WTC11 (cell line): ENCODE data around the gene INMT. TPM values are rescaled to one million over a fixed set of nuclear protein-coding genes. Genes with fewer than 3 reads are reported as not detected.

ENCODE experiments used
- ATAC-seq: fragments of 200-7000 bp; cut with Tn5 transposase; 2 replicates; pipeline ENCODE4 v1.10.0; 2021; ENCODE audit warnings: mild to moderate bottlenecking, moderate library complexity
- CTCF ChIA-PET: fragments of 300-600 bp; sonication (Branson Sonifier 250); formaldehyde crosslinking; loops from one replicate; lab custom pipeline; 2021; ENCODE audit warnings: antibody characterized with exemption; lab: Charles Lee
- POLR2A ChIA-PET: fragments of 350-600 bp; sonication (Branson Sonifier 250); formaldehyde crosslinking; loops from one replicate; lab custom pipeline; 2021; ENCODE audit warnings: antibody characterized with exemption; lab: Charles Lee
- DNase-seq: peaks from one replicate; pipeline ENCODE4 v3.0.0; 2021; ENCODE audit warnings: low spot score
- H3K27ac Mint-ChIP-seq: 2 replicates; pipeline ENCODE4 v1.8.0; 2021; ENCODE audit warnings: mixed read lengths
- H3K27me3 Mint-ChIP-seq: 2 replicates; pipeline ENCODE4 v1.8.0; 2021; ENCODE audit warnings: low read depth, mild to moderate bottlenecking, moderate library complexity, mixed read lengths
- H3K36me3 Mint-ChIP-seq: 2 replicates; pipeline ENCODE4 v1.8.0; 2021; ENCODE audit warnings: mixed read lengths
- H3K4me1 Mint-ChIP-seq: 2 replicates; pipeline ENCODE4 v1.8.0; 2022; ENCODE audit warnings: mixed read lengths
- H3K4me3 Mint-ChIP-seq: 2 replicates; pipeline ENCODE4 v1.8.0; 2021; ENCODE audit warnings: mild to moderate bottlenecking, moderate library complexity, mixed read lengths
- H3K9me3 Mint-ChIP-seq: 2 replicates; pipeline ENCODE4 v1.8.0; 2021; ENCODE audit warnings: mixed read lengths
- CREB1 ChIP-seq: sonication (generic); formaldehyde crosslinking; IDR thresholded peaks from 2 replicates; pipeline ENCODE4 v1.8.0; 2023; ENCODE audit warnings: mild to moderate bottlenecking, missing genetic modification reagents
- GABPB1 ChIP-seq: sonication (generic); formaldehyde crosslinking; IDR thresholded peaks from 2 replicates; pipeline ENCODE4 v1.8.1; 2023; ENCODE audit warnings: mild to moderate bottlenecking, missing genetic modification reagents
- JAZF1 ChIP-seq: fragments of 250-450 bp; sonication (Bioruptor Pico); IDR thresholded peaks from 2 replicates; pipeline ENCODE4 v1.9.0; 2021; ENCODE audit warnings: moderate library complexity, mild to moderate bottlenecking, inconsistent platforms
- KAT7 ChIP-seq: sonication (generic); formaldehyde crosslinking; IDR thresholded peaks from 2 replicates; pipeline ENCODE4 v1.8.1; 2023; ENCODE audit warnings: missing genetic modification reagents, mild to moderate bottlenecking, borderline replicate concordance
- MXD4 ChIP-seq: fragments of 250-450 bp; sonication (Bioruptor Pico); IDR thresholded peaks from 2 replicates; pipeline ENCODE4 v1.8.0; 2021; ENCODE audit warnings: mild to moderate bottlenecking, moderate library complexity, borderline replicate concordance
- NFE2L1 ChIP-seq: sonication (generic); formaldehyde crosslinking; IDR thresholded peaks from 2 replicates; pipeline ENCODE4 v1.8.1; 2023; ENCODE audit warnings: missing genetic modification reagents
- NR2C2 ChIP-seq: sonication (generic); formaldehyde crosslinking; IDR thresholded peaks from 2 replicates; pipeline ENCODE4 v1.8.0; 2022; ENCODE audit warnings: mild to moderate bottlenecking, missing genetic modification reagents
- NR3C1 ChIP-seq: sonication (generic); formaldehyde crosslinking; conservative IDR thresholded peaks from 2 replicates; pipeline ENCODE4 v1.8.1; 2023; ENCODE audit warnings: low read depth, mild to moderate bottlenecking, missing genetic modification reagents
- TEAD1 ChIP-seq: sonication (generic); formaldehyde crosslinking; IDR thresholded peaks from 2 replicates; pipeline ENCODE4 v1.8.0; 2022; ENCODE audit warnings: mild to moderate bottlenecking, missing genetic modification reagents
- TEAD4 ChIP-seq: sonication (generic); formaldehyde crosslinking; IDR thresholded peaks from 2 replicates; pipeline ENCODE4 v1.8.0; 2022; ENCODE audit warnings: mild to moderate bottlenecking, missing genetic modification reagents
- ZNF219 ChIP-seq: sonication (generic); formaldehyde crosslinking; IDR thresholded peaks from 2 replicates; pipeline ENCODE4 v1.8.0; 2023; ENCODE audit warnings: missing genetic modification reagents, mild to moderate bottlenecking, borderline replicate concordance
- ZNF317 ChIP-seq: sonication (generic); formaldehyde crosslinking; IDR thresholded peaks from 2 replicates; pipeline ENCODE4 v1.8.1; 2023; ENCODE audit warnings: low read depth, mild to moderate bottlenecking, moderate library complexity, missing genetic modification reagents, borderline replicate concordance
- total RNA-seq: library from RNA; stranded (reverse); gene quantifications from 3 replicates; pipeline ENCODE4 v1.2.3, GENCODE V29; 2021
- TF ChIP-seq, protein P1 (sequence below): sonication (generic); formaldehyde crosslinking; IDR thresholded peaks from 2 replicates; pipeline ENCODE4 v1.8.0; 2023; ENCODE audit warnings: missing genetic modification reagents, mild to moderate bottlenecking, borderline replicate concordance
- TF ChIP-seq, protein P2 (sequence below): sonication (generic); formaldehyde crosslinking; IDR thresholded peaks from 2 replicates; pipeline ENCODE4 v1.8.1; 2022; ENCODE audit warnings: low read depth, missing genetic modification reagents, borderline replicate concordance
- TF ChIP-seq, protein P3 (sequence below): sonication (generic); formaldehyde crosslinking; conservative IDR thresholded peaks from 2 replicates; pipeline ENCODE4 v1.8.1; 2022; ENCODE audit warnings: mild to moderate bottlenecking, missing genetic modification reagents
- TF ChIP-seq, protein P4 (sequence below): sonication (generic); formaldehyde crosslinking; IDR thresholded peaks from 2 replicates; pipeline ENCODE4 v1.8.1; 2023; ENCODE audit warnings: mild to moderate bottlenecking, missing genetic modification reagents
- TF ChIP-seq, protein P5 (sequence below): sonication (generic); formaldehyde crosslinking; IDR thresholded peaks from 2 replicates; pipeline ENCODE4 v1.8.1; 2022; ENCODE audit warnings: mild to moderate bottlenecking, missing genetic modification reagents, moderate library complexity, borderline replicate concordance

INMT gene
- total RNA-seq, 1 experiment from 2014 or later = 3.5 TPM

DNA sequence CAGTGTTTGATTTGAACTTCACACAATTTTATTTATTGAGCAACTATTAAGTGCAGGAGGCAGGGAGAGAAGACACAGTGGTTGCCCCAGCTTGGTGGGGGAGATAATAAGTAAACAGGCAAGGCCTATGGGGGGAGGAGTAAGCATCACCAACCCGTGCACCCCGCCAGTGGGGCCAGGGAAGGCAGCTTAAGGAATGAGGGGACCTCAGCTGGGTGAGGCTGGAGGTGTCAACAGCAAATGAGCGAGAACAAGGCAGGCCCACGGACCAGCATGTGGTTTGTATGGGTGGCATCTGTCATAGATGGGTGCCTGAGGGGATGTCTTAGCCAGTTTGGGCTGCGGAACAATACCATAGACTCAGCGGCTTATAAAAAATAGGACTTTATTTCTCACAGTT lies 45.6 kb upstream of the INMT start:
- POLR2A ChIA-PET = no interaction called here
- Mint-ChIP-seq H3K4me3 (no peak overlapping the region), H3K27me3 (peaks cover 5% of the 10 kb centered on the region), H3K4me1 (peaks cover 9% of the 10 kb centered on the region; the same call in 1 of the 2 replicates), H3K36me3 (no peaks in the 10 kb centered on the region), H3K27ac (no peak overlapping the region), H3K9me3 (no peaks in the 10 kb centered on the region)
- TF ChIP-seq NR3C1 (no peak), NFE2L1 (CRISPR knock-in tag) (no peak), NR2C2 (CRISPR knock-in tag) (no peak), KAT7 (no peak), ZNF219 (CRISPR knock-in tag) (no peak), TEAD1 (CRISPR knock-in tag) (no peak)
- TF ChIP-seq, protein P1, sequence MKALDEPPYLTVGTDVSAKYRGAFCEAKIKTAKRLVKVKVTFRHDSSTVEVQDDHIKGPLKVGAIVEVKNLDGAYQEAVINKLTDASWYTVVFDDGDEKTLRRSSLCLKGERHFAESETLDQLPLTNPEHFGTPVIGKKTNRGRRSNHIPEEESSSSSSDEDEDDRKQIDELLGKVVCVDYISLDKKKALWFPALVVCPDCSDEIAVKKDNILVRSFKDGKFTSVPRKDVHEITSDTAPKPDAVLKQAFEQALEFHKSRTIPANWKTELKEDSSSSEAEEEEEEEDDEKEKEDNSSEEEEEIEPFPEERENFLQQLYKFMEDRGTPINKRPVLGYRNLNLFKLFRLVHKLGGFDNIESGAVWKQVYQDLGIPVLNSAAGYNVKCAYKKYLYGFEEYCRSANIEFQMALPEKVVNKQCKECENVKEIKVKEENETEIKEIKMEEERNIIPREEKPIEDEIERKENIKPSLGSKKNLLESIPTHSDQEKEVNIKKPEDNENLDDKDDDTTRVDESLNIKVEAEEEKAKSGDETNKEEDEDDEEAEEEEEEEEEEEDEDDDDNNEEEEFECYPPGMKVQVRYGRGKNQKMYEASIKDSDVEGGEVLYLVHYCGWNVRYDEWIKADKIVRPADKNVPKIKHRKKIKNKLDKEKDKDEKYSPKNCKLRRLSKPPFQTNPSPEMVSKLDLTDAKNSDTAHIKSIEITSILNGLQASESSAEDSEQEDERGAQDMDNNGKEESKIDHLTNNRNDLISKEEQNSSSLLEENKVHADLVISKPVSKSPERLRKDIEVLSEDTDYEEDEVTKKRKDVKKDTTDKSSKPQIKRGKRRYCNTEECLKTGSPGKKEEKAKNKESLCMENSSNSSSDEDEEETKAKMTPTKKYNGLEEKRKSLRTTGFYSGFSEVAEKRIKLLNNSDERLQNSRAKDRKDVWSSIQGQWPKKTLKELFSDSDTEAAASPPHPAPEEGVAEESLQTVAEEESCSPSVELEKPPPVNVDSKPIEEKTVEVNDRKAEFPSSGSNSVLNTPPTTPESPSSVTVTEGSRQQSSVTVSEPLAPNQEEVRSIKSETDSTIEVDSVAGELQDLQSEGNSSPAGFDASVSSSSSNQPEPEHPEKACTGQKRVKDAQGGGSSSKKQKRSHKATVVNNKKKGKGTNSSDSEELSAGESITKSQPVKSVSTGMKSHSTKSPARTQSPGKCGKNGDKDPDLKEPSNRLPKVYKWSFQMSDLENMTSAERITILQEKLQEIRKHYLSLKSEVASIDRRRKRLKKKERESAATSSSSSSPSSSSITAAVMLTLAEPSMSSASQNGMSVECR = no peak
- TF ChIP-seq, protein P2, sequence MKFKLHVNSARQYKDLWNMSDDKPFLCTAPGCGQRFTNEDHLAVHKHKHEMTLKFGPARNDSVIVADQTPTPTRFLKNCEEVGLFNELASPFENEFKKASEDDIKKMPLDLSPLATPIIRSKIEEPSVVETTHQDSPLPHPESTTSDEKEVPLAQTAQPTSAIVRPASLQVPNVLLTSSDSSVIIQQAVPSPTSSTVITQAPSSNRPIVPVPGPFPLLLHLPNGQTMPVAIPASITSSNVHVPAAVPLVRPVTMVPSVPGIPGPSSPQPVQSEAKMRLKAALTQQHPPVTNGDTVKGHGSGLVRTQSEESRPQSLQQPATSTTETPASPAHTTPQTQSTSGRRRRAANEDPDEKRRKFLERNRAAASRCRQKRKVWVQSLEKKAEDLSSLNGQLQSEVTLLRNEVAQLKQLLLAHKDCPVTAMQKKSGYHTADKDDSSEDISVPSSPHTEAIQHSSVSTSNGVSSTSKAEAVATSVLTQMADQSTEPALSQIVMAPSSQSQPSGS (CRISPR knock-in tag) = no peak
- TF ChIP-seq, protein P3, sequence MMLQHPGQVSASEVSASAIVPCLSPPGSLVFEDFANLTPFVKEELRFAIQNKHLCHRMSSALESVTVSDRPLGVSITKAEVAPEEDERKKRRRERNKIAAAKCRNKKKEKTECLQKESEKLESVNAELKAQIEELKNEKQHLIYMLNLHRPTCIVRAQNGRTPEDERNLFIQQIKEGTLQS (CRISPR knock-in tag) = no peak
- TF ChIP-seq, protein P4, sequence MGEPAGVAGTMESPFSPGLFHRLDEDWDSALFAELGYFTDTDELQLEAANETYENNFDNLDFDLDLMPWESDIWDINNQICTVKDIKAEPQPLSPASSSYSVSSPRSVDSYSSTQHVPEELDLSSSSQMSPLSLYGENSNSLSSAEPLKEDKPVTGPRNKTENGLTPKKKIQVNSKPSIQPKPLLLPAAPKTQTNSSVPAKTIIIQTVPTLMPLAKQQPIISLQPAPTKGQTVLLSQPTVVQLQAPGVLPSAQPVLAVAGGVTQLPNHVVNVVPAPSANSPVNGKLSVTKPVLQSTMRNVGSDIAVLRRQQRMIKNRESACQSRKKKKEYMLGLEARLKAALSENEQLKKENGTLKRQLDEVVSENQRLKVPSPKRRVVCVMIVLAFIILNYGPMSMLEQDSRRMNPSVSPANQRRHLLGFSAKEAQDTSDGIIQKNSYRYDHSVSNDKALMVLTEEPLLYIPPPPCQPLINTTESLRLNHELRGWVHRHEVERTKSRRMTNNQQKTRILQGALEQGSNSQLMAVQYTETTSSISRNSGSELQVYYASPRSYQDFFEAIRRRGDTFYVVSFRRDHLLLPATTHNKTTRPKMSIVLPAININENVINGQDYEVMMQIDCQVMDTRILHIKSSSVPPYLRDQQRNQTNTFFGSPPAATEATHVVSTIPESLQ (CRISPR knock-in tag) = no peak
- CTCF ChIA-PET = interaction anchor here (0.6 kb wide), 1 partner anchor 24 kb away, joined by 4 read pairs; the partner anchor contains the start of gene CRHR2
- ATAC-seq (no peak), DNase-seq (no peak)

DNA sequence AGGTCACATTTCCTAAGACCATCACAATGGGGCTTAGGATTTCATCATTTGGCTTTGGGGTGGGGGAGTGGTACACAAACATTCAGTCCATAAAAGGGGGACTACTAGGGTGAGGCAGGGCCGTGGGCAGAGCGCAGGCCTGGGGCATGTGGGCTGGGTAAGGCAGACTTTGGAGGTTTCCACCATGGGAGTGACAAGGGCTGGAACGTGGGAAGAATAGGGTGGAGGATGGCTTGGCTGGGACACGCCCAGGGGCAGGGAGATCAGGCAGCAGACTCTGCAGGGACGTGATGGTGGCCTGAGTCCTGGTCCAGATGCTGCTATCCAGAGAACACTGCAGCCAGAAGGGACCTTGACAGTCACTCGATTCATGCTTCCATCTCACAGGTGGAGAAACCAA lies 45.0 kb upstream of the INMT start:
- H3K36me3 Mint-ChIP-seq = no peaks in the 10 kb centered on the region
- H3K27me3 Mint-ChIP-seq = peaks cover 2% of the 10 kb centered on the region; the same call in 1 of the 2 replicates
- H3K4me1 Mint-ChIP-seq = peaks cover 7% of the 10 kb centered on the region; the same call in 1 of the 2 replicates
- ATAC-seq (no peak), DNase-seq (no peak)
- CTCF ChIA-PET = interaction anchor here (0.6 kb wide), 1 partner anchor 25 kb away, joined by 4 read pairs; the partner anchor contains the start of gene CRHR2
- H3K27ac Mint-ChIP-seq = no peak overlapping the region; the same call in 1 of the 2 replicates
- no peak for TF ChIP-seq MXD4
- TF ChIP-seq ZNF317 = no peak
- TF ChIP-seq, protein P5, sequence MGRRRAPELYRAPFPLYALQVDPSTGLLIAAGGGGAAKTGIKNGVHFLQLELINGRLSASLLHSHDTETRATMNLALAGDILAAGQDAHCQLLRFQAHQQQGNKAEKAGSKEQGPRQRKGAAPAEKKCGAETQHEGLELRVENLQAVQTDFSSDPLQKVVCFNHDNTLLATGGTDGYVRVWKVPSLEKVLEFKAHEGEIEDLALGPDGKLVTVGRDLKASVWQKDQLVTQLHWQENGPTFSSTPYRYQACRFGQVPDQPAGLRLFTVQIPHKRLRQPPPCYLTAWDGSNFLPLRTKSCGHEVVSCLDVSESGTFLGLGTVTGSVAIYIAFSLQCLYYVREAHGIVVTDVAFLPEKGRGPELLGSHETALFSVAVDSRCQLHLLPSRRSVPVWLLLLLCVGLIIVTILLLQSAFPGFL (CRISPR knock-in tag) = no peak
- no peak for TF ChIP-seq TEAD4 (CRISPR knock-in tag)
- no peak for TF ChIP-seq GABPB1 (CRISPR knock-in tag)
- no peak for TF ChIP-seq JAZF1 (CRISPR knock-in tag)
- TF ChIP-seq TEAD1 (CRISPR knock-in tag) = no peak
- TF ChIP-seq CREB1 = no peak
- no peak overlapping the region for H3K4me3 Mint-ChIP-seq
- H3K9me3 Mint-ChIP-seq = no peaks in the 10 kb centered on the region
- POLR2A ChIA-PET = no interaction called here
